NCI-H460 (cell line): Measurements from ENCODE around the gene SCYGR3. TPM values are rescaled to one million over a fixed set of nuclear protein-coding genes. Genes with fewer than 3 reads are reported as not detected.

Experiments used
- DNase-seq: peaks from one replicate; pipeline ENCODE4 v3.0.0-alpha.2; 2016; ENCODE audit warnings: low read depth; ENCODE audit errors: extremely low read depth
- polyA plus RNA-seq: library from polyadenylated mRNA; depleted of rRNA; stranded (reverse); fragments of >200 nt; gene quantifications from 2 replicates; pipeline ENCODE4 v1.2.3, GENCODE V29; 2014; cell fraction: nucleus; rRNA removed
- total RNA-seq: library from RNA; depleted of rRNA; stranded (reverse); fragments of >200 nt; shearing (Covaris generic); gene quantifications from 2 replicates; pipeline ENCODE4 v1.2.3, GENCODE V29; 2014; rRNA removed

SCYGR3 gene, protein sequence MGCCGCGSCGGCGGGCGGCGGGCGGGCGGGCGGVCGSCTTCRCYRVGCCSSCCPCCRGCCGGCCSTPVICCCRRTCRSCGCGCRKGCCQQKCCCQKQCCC
- not detected in 2 replicates for total RNA-seq
- not detected in 2 replicates for polyA plus RNA-seq

DNA sequence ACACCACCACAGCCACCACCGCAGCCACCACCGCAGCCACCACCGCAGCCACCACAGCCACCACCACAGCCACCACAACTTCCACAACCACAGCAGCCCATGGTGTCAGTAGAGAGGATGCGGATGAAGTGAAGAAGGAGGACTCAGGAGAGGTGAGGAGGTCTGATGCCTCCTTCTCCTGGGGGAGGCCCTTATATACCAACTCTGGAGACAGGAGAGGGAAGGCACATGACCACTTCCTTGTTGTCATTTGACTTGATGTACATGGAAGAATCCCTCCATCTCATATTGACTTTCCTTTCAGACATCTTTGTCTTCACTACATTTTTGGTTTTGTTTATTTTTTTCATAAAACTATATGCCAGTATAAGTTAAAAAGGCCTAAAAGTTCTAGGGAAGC, at the start of gene SCYGR3:
SCYGR3 (minus strand) TSS at position 101 of the 400 bp plus-strand sequence; CDS start at position 101, 0 bp downstream.
- DNase-seq = no peak

DNA sequence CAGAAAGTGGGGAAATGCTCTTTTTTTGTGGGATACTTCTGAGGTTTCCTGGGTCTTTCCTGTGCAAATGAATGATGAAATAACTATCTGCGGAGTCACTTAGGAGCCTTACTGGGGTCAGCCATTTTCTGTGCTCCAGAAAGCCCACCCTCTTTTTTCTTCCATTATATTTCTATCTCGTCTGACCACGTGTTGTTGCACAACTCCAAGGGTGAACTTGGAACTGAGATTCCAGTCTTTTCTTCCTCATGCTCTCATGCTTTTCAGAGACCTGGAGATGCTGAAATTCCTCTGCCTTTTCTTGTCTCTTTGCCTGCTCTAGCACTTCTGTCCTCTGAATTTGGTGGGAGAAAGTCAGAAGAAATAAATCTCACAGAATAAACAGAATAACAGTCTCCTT, 47.2 kb upstream of the SCYGR3 start:
- DNase-seq = no peak

DNA sequence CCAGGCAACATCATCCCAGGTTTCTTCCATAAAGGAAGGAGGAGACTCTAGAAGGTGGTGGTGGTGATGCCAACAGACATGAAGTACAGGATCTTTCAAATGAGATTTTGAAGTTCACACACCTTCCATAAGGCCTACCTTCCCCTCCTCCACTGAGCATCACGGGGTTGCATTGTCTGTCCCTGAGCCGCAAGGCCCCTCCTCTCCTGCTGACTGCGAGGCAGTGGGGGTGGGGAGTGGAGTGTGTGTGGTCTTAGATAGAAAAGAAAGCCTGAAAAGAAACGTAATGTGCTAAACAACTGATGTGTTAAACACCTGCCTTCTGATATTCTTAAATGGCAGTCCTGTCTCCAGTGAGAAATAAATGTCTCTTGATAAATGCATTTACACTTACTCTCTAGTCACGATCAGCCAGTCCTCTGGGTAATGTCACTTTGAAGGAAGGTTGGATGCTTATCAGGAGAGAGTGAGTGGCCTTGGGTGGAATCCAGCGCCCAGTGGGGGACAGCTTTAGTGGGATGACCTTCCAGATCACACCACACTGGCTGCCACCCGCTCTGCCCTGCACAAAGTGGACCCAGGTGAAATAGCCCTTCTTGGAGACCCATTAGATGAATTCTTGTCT, 46.5 kb upstream of the SCYGR3 start:
- DNase-seq = no peak

DNA sequence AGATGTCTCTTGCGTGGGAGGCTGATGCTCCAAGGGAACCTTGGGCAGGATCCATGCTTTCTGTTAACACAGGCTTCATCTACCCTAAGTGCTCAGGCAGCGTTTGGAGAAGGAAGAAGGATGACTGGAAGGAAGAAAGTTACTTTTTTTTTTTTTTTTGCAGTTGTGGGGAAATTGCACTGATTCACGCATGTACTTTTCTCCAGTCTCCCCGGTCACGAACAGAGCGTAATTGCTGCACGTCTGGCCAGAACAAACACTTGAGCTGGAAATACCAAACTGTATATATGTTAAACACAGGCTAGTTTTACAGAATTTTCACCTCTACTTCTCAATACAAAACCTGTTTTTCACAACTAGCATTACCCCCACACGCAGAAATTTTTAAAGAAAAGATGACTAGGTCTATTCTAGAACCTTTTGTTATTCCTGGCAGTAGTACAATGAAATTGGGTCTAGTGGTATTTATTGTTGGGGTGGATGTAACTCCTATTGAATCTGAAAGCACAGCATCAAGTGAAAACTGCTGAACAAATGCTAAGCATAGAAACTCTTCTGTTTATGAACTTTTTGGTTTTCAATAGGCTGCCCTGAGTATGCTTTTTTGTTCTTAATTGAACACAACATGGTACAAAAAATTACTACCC, 42.7 kb upstream of the SCYGR3 start:
- DNase-seq = peak; percentile 13

DNA sequence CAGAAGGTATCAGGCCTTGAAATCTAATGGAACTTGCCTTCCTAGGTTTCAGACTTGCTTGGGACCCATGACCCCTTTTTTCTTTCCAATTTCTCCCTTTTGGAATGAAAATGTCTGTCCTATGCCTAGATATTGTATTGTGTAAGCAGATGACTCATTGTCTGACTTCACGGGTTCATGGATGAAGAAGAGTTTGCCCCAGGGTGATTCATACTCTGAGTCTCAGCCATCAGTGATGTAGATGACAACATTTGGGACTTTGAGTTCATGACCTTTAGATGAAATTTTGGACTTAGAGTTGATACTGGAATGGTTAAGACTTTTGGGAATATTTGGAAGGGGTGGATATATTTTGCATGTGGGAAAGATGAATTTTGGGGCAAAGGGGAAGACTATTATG, 40.8 kb upstream of the SCYGR3 start:
- peak; percentile 81 for DNase-seq

DNA sequence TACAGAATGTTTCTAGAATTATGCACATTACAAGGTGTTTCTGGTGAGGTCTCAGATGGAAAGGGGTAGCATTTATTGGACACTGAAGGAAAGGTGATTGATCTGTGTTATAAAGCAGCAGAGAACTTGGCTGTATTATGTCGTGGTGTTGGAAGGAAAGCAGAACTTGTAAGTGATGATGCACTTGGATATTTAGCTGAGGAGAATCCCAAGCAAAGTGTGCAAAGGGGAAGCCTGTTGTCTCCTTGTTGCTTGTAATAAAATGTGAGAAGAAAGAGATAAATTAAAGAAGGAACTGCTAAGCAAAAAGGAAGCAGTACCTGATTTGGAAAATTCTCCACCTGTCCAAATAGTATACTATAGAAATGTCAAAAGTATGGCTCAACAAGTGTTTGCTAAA, 39.8 kb upstream of the SCYGR3 start:
- no peak for DNase-seq

DNA sequence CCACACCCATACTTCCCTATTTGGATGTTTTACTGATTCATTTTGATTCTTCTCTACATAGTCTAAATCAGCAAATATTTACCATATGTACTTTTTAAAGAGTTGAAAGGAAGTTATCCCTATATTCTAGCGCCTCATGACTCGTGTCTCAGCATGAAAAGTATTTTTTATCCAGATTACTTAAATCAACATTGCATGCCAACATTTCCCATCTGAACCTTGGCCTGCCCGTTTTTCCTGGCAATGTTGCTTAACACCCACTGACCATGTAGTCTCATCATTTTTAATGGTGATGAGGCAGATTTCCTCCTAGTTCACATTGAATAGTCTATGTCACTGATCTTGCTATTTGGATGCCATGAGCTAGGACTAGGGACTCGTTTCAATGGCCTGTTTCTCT, 38.8 kb upstream of the SCYGR3 start:
- DNase-seq = peak; percentile 24

DNA sequence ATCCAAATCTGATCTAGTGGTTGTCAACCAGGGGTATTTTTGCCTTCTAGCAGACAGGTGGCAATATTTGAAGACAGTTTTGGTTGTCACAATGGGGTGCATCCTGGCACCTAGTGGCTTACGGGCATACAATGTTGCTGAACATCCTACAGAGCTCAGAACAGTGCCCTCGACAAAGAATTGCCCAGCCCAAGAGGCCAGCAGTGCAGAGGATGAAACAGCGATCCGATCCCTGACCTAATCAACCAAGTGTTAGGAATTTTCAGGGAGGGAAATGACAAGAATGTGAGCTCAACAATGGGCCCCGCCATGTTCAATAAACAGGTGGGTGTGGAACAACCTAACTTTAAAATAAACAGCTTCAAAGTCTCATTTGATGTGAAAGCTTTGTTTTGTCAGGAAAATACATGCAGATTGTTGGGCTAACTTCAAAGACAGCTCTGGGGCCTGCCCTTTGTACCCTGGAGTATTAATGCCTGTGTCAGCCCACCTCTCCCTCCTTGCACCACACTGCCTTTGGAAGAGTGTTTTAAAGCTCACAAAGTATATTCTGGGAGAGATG, 29.4 kb upstream of the SCYGR3 start:
- no peak for DNase-seq

DNA sequence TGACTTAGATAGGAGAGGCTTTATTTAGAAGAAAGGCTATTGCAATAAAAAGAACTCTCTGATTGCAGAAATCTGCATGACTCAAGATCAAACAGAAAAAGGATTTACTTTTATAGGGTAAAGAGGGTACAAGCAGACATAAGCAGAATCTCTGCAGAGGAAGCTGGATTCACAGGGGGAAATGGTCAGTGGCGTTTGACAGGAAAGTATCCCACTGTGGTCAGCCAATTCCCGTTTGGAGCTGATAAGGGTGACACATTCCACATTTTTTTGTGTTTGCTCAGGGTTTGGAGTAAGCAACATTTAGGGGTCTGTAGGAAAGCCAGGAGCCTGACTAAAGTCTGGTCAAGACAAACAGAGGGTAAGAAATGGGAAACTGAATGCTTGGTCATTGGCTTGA, 28.0 kb upstream of the SCYGR3 start:
- no peak for DNase-seq

DNA sequence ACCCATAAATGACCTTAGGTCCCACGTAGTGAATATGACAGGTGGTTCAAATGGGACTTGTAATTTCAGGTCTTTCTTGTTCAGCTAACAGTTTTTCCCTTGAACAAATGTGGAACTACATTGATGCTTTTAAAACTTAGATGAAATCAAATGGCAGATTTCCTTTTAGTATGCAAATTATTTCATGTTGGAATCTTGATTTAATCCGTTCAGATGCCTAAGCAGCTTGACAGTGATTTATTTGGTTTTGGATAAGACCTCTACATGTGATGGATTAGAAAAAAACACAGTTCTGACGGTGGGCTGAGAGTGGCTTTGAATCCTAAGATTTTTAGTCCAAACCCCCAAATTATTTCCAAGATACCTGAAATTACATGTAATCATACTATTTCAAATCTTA, 19.6 kb upstream of the SCYGR3 start:
- DNase-seq = no peak

DNA sequence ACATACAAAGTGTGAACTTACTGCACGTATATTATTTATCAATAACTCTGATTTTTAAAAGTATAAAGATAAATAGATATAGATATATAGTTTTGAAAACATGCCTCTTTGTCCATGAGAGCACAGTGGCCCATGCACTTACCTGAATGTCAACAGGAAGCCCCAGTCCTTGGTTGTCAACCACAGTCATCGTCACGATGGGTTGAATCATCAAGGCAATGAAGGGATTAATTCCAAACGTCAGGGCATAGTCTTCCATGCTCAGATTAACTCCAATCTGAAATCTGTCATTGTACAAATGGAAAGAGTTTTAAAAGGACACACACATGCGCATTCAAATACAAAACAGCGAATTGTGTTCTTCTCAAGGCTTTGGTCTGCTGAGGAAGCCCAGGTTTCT, 18.2 kb upstream of the SCYGR3 start:
- DNase-seq = no peak

DNA sequence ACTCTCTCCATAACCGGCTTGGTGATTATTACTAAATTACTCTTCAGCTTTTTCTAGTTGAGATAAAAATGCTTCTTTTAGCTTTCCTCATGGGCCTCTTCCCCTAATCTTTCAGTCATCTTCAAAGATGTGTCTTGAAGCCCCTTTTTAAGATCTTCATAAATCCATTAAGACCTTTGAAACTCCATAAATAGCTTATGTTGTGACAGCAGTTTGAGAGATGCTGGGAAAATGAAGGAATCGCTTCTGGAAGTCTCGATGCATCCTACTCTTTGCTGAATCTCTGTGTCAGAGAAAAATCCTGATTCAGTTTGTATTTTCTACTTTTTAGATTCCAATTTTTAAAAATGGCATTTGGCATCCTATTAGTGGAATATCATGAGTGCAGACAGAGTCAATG, 15.7 kb upstream of the SCYGR3 start:
- DNase-seq = no peak

DNA sequence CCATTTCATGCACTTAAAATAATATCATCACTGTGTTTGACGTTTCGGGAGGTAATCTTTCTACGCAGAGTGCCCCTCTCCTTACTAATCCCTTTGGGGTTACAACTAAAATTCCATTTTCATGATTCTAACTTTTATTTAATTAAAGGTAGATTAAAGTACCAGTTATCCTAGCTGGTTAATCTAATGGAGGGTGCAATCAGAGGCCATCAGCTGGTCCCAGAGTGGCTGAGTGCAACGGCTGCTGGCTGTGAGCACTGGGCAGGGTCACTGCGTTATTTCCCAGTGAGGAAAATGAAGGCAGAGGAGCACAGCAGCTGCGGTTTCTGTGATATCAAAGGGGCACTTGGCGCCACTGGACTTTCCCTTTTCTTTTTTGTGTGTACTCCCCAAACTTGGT, 14.8 kb upstream of the SCYGR3 start:
- DNase-seq = no peak

DNA sequence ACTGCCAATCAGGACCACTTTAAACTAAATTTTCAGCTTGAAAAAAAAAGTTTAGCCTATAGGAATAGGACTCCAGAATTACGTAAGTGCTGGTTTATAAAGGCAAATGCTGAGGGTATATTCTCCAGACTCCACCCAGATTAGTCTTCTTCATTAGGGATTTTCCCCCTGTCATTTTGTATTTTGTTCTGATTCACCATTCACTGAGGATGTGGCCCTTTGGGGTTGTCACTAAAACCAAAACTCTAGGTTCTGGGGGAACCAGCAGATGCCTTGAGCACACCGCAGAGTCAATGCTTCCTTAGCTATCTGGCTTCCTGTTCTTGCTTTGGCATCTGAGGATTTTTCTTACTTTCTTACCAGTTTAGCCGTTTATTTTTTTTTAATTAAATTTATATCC, 13.1 kb upstream of the SCYGR3 start:
- no peak for DNase-seq

DNA sequence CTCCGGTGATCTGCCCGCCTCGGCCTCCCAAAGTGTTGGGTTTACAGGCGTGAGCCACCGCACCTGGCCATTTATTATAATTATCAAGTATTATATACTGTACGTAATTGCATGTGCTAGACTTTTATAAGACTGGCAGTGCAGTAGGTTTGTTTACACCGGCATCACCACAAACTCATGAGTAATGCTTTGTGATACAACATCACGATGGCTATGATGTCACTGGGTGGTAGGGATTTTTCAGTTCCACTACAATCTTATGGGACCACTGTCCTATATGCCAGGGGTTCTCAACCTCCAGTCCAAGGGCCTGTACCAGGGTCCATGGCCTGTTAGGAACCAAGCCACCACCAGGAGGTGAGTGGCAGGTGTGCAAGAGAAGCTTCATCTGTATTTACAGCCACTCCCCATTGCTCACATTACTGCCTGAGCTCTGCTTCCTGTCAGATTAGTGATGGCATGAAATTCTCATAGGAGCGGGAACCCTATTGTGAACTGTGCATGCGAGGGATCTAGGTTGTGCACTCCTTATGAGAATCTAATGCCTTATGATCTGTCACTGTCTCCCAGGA, 12.0 kb upstream of the SCYGR3 start:
- no peak for DNase-seq

DNA sequence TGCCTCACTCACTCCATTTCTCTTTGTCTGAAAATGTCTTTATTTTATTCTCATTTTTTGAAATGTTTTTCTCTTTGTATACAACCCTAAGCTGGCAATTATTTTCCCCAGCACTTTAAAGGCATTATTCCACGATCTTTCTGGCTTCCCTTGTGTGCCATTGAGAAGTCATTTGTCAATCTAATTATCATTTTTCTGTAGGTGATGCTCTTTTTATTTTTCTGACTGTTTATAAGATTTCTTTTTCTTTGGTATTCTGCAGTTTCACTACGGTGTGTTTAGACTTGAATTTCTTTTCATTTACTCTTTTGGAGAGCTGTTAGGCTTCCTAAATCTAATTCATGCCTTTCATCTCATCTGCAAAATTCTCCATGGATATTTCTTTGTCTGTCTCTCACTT, 10.8 kb upstream of the SCYGR3 start:
- DNase-seq = no peak

DNA sequence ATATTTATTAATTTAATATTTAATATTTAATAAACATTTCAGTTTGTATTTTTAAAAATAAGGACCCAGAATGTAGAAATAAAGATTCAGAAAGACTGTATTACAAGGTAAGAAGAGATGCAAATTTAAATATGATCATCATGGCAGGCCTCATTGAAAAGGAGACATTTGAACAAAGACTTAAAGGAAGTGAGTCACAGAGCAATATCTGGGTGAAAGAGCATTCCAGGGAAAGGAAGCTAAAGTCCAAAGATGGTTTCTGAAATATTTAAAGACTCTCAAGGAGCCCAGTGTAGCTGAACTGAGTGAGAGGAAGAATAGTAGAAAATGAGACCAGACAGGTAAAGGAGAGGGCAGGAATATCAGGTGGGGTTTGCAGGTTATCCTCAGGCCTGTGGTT, 8.6 kb upstream of the SCYGR3 start:
- DNase-seq = no peak

DNA sequence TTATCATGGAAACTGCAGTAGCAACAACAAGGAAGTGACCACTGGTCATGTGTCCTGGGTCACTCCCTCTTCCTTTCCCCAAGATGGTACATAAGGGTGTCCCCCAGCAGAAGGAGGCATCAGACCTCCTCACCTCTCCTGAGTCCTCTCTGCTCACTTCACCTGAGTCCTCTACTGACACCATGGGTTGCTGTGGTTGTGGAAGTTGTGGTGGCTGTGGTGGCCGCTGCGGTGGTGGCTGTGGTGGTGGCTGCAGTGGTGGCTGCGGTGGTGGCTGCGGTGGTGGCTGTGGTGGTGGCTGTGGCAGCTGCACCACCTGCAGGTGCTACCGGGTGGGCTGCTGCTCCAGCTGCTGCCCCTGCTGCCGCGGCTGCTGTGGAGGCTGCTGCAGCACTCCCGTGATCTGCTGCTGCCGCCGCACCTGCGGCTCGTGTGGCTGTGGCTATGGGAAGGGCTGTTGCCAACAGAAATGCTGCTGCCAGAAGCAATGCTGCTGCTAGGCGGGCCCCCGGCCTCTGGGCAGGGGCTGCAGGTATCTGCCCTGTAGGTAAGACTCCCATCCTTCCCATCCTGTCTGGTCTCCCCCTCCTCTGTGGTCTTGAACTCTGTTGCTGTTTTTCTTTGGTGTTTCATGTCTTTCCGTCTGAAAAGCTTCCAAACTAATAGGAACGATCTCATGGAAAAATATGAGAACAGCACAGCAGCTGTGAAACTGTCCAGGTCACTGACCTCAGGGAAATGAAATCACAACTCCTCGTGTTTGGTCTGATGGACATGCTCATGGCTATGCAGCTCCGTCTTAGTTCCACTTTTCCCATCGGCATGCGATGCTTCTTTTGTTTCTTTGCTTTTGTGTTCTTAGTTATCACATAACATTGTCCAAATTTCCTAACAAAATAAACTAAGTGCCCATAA, 2.9 kb upstream of the SCYGR3 start, which contains the start of gene SCYGR4:
SCYGR4 (plus strand) TSS at position 183 of the 915 bp plus-strand sequence; CDS start at position 183, 0 bp downstream.
- DNase-seq = no peak

DNA sequence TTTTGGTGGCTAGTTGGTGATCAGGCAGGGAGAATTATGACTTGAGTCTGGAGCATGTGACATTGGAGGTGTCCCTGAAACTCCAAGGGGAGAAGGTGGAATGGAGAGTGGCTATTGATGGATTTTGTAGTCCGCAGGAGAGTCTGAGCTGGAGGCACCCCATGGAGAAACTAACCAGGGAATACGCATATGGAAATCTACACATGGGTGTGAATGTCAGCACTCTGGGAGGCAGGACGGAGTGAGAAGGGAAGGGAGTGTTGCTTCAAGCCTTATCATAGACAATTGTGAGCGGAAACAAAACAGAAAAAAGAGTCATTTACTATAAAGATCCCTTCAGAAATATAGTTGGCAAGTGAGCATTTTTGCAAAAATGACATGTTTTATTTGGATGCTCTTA, 2.0 kb upstream of the SCYGR3 start:
- peak; percentile 62 for DNase-seq

DNA sequence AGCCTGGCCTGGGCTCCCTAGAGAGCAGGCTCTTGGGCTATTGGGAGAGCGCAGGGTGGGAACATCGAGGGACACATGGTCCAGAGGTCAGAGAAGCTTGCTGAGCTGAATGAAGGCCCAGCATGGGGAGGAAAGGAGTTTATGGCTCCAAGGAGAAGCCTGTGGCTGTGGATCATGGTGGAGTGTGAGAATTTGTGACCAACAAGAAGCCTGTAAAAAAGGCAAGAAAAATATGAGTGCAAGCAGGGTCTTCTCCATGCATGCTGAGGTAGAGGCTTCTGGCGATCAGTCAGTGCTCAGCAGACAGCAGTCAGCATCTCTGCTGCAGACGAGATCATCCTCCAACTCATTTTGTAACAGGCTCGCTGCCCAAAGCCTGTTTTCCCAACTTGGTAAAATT, 1.3 kb upstream of the SCYGR3 start:
- no peak for DNase-seq

DNA sequence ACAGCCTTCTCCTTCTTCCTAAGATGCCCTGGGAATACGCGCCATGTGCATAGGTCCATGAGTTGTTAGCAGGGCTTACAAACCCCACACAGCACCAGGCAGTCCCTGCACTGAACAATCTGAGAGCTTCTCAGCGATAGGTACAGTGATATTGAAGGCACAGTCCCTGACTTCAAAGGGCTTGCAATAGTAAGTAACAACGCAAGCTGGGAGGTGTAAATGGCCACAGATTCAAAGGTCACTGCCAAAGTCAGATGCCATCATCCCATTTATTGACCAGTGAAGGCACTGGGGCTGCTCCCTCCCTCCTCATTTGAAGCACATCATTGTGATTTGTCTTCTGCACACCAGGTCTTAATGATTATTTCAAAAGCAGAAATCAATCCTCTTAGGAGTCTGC, 541 bp upstream of the SCYGR3 start:
- no peak for DNase-seq
